H9 (cell line): ENCODE measurements around the gene KRTAP5-1. TPM values are rescaled to one million over a fixed set of nuclear protein-coding genes. Genes with fewer than 3 reads are reported as not detected.

Experiments
- DNase-seq: peaks from one replicate; pipeline ENCODE4 v3.0.0-alpha.2; 2017
- H2AFZ ChIP-seq: one replicate; pipeline ENCODE4 v1.6.1; 2013; ENCODE audit warnings: mild to moderate bottlenecking, low read length, control low read depth, moderate library complexity
- H2AK5ac ChIP-seq: 2 replicates; pipeline ENCODE4 v1.6.1; 2013; ENCODE audit warnings: low read length, control low read depth, mixed read lengths; ENCODE audit not compliant: insufficient read length
- H2BK120ac ChIP-seq: one replicate; pipeline ENCODE4 v1.6.1; 2013; ENCODE audit warnings: low read depth, mild to moderate bottlenecking, low read length, control low read depth, inconsistent platforms; ENCODE audit not compliant: poor library complexity, severe bottlenecking
- H2BK12ac ChIP-seq: 2 replicates; pipeline ENCODE4 v1.6.1; 2013; ENCODE audit warnings: low read length, control low read depth, mixed read lengths, low read depth; ENCODE audit not compliant: insufficient read length
- H2BK15ac ChIP-seq: 2 replicates; pipeline ENCODE4 v1.6.1; 2013; ENCODE audit warnings: low read depth, low read length, control low read depth
- H2BK20ac ChIP-seq: one replicate; pipeline ENCODE4 v1.6.1; 2013; ENCODE audit warnings: low read depth, mild to moderate bottlenecking, low read length, control low read depth, inconsistent platforms; ENCODE audit not compliant: poor library complexity, severe bottlenecking
- H2BK5ac ChIP-seq: 2 replicates; pipeline ENCODE4 v1.6.1; 2013; ENCODE audit warnings: low read length, control low read depth, mixed read lengths; ENCODE audit not compliant: insufficient read length
- H3K14ac ChIP-seq: 2 replicates; pipeline ENCODE4 v1.6.1; 2013; ENCODE audit warnings: low read length, control low read depth; ENCODE audit not compliant: insufficient read depth
- H3K18ac ChIP-seq: 2 replicates; pipeline ENCODE4 v1.6.1; 2013; ENCODE audit warnings: low read depth, mild to moderate bottlenecking, mixed read lengths, low read length, control low read depth; ENCODE audit not compliant: insufficient read length
- H3K23ac ChIP-seq: 2 replicates; pipeline ENCODE4 v1.6.1; 2013; ENCODE audit warnings: low read length, control low read depth, mixed read lengths, low read depth; ENCODE audit not compliant: insufficient read length
- H3K23me2 ChIP-seq: 2 replicates; pipeline ENCODE4 v1.6.1; 2013; ENCODE audit warnings: low read depth, mild to moderate bottlenecking, mixed read lengths, low read length, control low read depth; ENCODE audit not compliant: insufficient read length, poor library complexity, severe bottlenecking
- H3K27ac ChIP-seq: 2 replicates; pipeline ENCODE4 v1.5.1; 2013; ENCODE audit warnings: low read length, control low read depth, mixed read lengths, low read depth; ENCODE audit not compliant: insufficient read length
- H3K27me3 ChIP-seq: 2 replicates; pipeline ENCODE4 v1.6.1; 2013; ENCODE audit warnings: low read length, control low read depth, inconsistent platforms; ENCODE audit not compliant: insufficient read depth
- H3K4ac ChIP-seq: 2 replicates; pipeline ENCODE4 v1.6.1; 2013; ENCODE audit warnings: low read depth, mild to moderate bottlenecking, control low read depth, inconsistent platforms, low read length, moderate library complexity
- H3K4me1 ChIP-seq: 2 replicates; pipeline ENCODE4 v1.6.1; 2013; ENCODE audit warnings: low read length, control low read depth, inconsistent platforms; ENCODE audit not compliant: insufficient read depth
- H3K4me2 ChIP-seq: 2 replicates; pipeline ENCODE4 v1.6.1; 2013; ENCODE audit warnings: low read length, control low read depth, mixed read lengths; ENCODE audit not compliant: insufficient read length, insufficient read depth
- H3K56ac ChIP-seq: 2 replicates; pipeline ENCODE4 v1.6.1; 2013; ENCODE audit warnings: low read depth, mild to moderate bottlenecking, mixed read lengths, low read length, control low read depth; ENCODE audit not compliant: insufficient read length
- H3K79me1 ChIP-seq: 2 replicates; pipeline ENCODE4 v1.6.1; 2013; ENCODE audit warnings: low read depth, mild to moderate bottlenecking, moderate library complexity, low read length, control low read depth, inconsistent platforms; ENCODE audit not compliant: insufficient read depth, poor library complexity, severe bottlenecking
- H3K79me2 ChIP-seq: 2 replicates; pipeline ENCODE4 v1.6.1; 2013; ENCODE audit warnings: low read length, control low read depth, inconsistent platforms; ENCODE audit not compliant: insufficient read depth
- H3K9ac ChIP-seq: 2 replicates; pipeline ENCODE4 v1.6.1; 2013; ENCODE audit warnings: low read length, control low read depth, mixed read lengths; ENCODE audit not compliant: insufficient read length; ENCODE audit errors: extremely low read depth
- H3K9me3 ChIP-seq: one replicate; pipeline ENCODE4 v1.6.1; 2013; ENCODE audit warnings: low read depth, low read length, inconsistent platforms; ENCODE audit not compliant: control insufficient read depth
- H3T11ph ChIP-seq: one replicate; pipeline ENCODE4 v1.6.1; 2013; ENCODE audit warnings: mild to moderate bottlenecking, low read length, control low read depth, inconsistent platforms
- H4K20me1 ChIP-seq: one replicate; pipeline ENCODE4 v1.6.1; 2013; ENCODE audit not compliant: control insufficient read depth, insufficient read length, insufficient read depth
- H4K5ac ChIP-seq: 2 replicates; pipeline ENCODE4 v1.6.1; 2013; ENCODE audit warnings: low read depth, mild to moderate bottlenecking, mixed read lengths, low read length, control low read depth; ENCODE audit not compliant: insufficient read length
- H4K8ac ChIP-seq: replicated peaks from 2 replicates; pipeline ENCODE4 v1.6.1; 2013; ENCODE audit warnings: low read length, control low read depth, mixed read lengths, low read depth; ENCODE audit not compliant: insufficient read length
- H4K91ac ChIP-seq: 2 replicates; pipeline ENCODE4 v1.6.1; 2013; ENCODE audit warnings: low read depth, mild to moderate bottlenecking, moderate library complexity, mixed read lengths, low read length, control low read depth; ENCODE audit not compliant: insufficient read length
- H3K27ac Mint-ChIP-seq, 3 experiments: 2 replicates in 2 of 3; 3 replicates in 1 of 3; pipeline ENCODE4 v1.8.0; 2020 to 2021; ENCODE audit warnings: mixed read lengths in 3 of 3, mild to moderate bottlenecking in 1 of 3, moderate library complexity in 1 of 3
- H3K27me3 Mint-ChIP-seq: 2 replicates; pipeline ENCODE4 v1.8.0; 2021; ENCODE audit warnings: low read depth, mild to moderate bottlenecking, moderate library complexity, mixed read lengths
- H3K36me3 Mint-ChIP-seq, 3 experiments: 2 replicates in 2 of 3; 3 replicates in 1 of 3; pipeline ENCODE4 v1.8.0; 2020 to 2021; ENCODE audit warnings: low read depth in 3 of 3, mixed read lengths in 3 of 3; ENCODE audit not compliant: insufficient read depth in 1 of 3
- H3K4me1 Mint-ChIP-seq, 2 experiments: 2 replicates each; pipeline ENCODE4 v1.8.0; 2020; ENCODE audit warnings: mixed read lengths in 2 of 2
- H3K4me3 Mint-ChIP-seq, 2 experiments: 2 replicates in 1 of 2; 3 replicates in 1 of 2; pipeline ENCODE4 v1.8.0; 2020 to 2021; ENCODE audit warnings: mild to moderate bottlenecking in 2 of 2, mixed read lengths in 2 of 2, moderate library complexity in 1 of 2
- H3K9me3 Mint-ChIP-seq, 2 experiments: 2 replicates in 1 of 2; 3 replicates in 1 of 2; pipeline ENCODE4 v1.8.0; 2020; ENCODE audit warnings: mild to moderate bottlenecking in 2 of 2, mixed read lengths in 2 of 2, moderate library complexity in 1 of 2
- CTCF ChIP-seq: fragments of 200-600 bp; sonication (generic); conservative IDR thresholded peaks from 3 replicates; pipeline ENCODE4 v1.8.0; 2021; ENCODE audit warnings: antibody characterized with exemption, mild to moderate bottlenecking
- WGBS: extraction: QIAGEN DNeasy Blood & Tissue Kit; methylation state at CpG from one replicate; pipeline ENCODE4 v1.1.7; 2013; ENCODE audit warnings: missing lambda C conversion rate, low lambda C conversion rate, mixed read lengths; ENCODE audit not compliant: insufficient read length; ENCODE audit errors: extremely low coverage; 5-methylcytosine and 5-hydroxymethylcytosine counted together
- total RNA-seq: library from RNA; stranded (reverse); gene quantifications from 2 replicates; pipeline ENCODE4 v1.2.1, GENCODE V29; 2021

KRTAP5-1 gene
- total RNA-seq, 1 experiment from 2014 or later, result not detected

GRCh38 chr11:1542267-1542666 lies 42.8 kb downstream of the KRTAP5-1 start:
- no peak overlapping the region for H3K18ac ChIP-seq
- H4K20me1 ChIP-seq, result no peaks in the 10 kb centered on the region
- H3K4me1 ChIP-seq, result no peaks in the 10 kb centered on the region
- H2BK5ac ChIP-seq, result no peak overlapping the region
- Mint-ChIP-seq H3K4me1 (peaks cover 6 to 14% of the 10 kb centered on the region in 2 experiments; a peak in 3 of 4 replicates), H3K9me3 (no peaks in the 10 kb centered on the region), H3K27me3 (peaks cover 79% of the 10 kb centered on the region), H3K27ac (no peak overlapping the region), H3K4me3 (no peak overlapping the region), H3K36me3 (no peaks in the 10 kb centered on the region)
- no peak for TF ChIP-seq CTCF
- H4K91ac ChIP-seq, result no peak overlapping the region
- no peak overlapping the region for H3K4me2 ChIP-seq
- no peak overlapping the region for H3T11ph ChIP-seq
- H3K23ac ChIP-seq, result no peak overlapping the region
- peaks cover 12% of the 10 kb centered on the region for H3K23me2 ChIP-seq
- no peak overlapping the region for H2BK20ac ChIP-seq
- DNase-seq, result no peak
- no peak overlapping the region for H2AFZ ChIP-seq
- no peaks in the 10 kb centered on the region for H3K79me1 ChIP-seq
- H3K79me2 ChIP-seq, result no peaks in the 10 kb centered on the region
- no peak overlapping the region for H3K27ac ChIP-seq
- no peak overlapping the region for H2BK15ac ChIP-seq
- H3K14ac ChIP-seq, result no peak overlapping the region; the same call in 1 of the 2 replicates
- no peak overlapping the region for H2BK12ac ChIP-seq
- H3K9ac ChIP-seq, result no peak overlapping the region
- no peak overlapping the region for H2BK120ac ChIP-seq
- peaks cover 3% of the 10 kb centered on the region; the same call in 1 of the 2 replicates for H3K27me3 ChIP-seq
- no peak overlapping the region for H4K5ac ChIP-seq
- WGBS, result no CpG with 5 or more reads among the region's 10 CpGs
- no peak overlapping the region for H3K56ac ChIP-seq
- H3K4ac ChIP-seq, result no peak overlapping the region
- H2AK5ac ChIP-seq, result no peak overlapping the region
- H3K9me3 ChIP-seq, result no peaks in the 10 kb centered on the region
- no peak overlapping the region for H4K8ac ChIP-seq
